Glomerular visceral epithelial cell (primary cell): Measurements from ENCODE around the gene TIMELESS.
"Not testable (repeated sequence)": the region's sequence is repeated elsewhere in the genome, so short reads cannot be mapped to it uniquely, and the experiment has no call there.

ENCODE experiments used
- DNase-seq: peaks from one replicate; pipeline ENCODE4 v3.0.0-alpha.2; 2016; ENCODE audit errors: extremely low spot score

Gene TIMELESS

GRCh38 chr12:56462565-56462964 is 13.3 kb upstream of the TIMELESS start:
- no peak for DNase-seq

DNA sequence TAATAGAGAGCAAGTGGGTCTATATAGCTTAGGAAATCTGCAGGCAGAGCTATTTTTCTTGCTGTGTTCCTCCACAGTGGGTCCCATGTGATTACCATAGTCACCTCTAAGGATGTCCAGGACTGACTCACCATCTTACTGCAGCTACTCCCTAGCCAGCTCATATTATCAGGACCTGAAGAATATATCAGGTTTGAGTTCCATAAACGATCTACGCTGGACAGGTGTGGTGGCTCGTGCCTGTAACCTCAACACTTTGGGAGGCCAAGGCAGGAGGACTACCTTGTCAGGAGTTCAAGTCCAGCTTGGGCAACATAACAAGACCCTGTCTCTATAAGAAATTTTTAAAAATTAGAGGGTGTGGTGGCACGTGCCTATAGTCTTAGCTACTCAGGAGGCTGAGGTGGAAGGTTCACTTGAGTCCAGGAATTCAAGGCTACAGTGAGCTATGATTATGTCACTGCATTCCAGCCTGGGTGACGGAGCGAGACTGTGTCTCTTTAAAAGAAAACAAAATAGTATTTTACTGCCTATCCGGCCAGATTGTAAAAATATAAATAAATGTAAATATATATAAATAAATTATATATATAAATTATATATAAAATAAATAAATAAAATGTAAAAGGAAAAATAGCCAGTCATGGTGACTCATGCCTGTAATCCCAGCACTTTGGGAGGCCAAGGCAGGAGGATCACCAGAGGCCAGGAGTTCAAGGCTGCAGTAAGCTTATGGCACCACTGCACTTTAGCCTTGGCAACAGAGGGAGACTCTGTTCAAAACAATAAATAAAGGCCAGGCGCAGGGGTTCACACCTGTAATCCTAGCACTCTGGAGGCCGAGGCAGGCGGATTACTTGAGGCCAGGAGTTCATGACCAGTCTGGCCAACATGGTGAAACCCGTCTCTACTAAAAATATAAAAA is 12.3 kb upstream of the TIMELESS start:
- peak; percentile 63 for DNase-seq

- no peak for DNase-seq
Measured at GRCh38 chr12:56457817-56458216, 8.6 kb upstream of the TIMELESS start.

DNA sequence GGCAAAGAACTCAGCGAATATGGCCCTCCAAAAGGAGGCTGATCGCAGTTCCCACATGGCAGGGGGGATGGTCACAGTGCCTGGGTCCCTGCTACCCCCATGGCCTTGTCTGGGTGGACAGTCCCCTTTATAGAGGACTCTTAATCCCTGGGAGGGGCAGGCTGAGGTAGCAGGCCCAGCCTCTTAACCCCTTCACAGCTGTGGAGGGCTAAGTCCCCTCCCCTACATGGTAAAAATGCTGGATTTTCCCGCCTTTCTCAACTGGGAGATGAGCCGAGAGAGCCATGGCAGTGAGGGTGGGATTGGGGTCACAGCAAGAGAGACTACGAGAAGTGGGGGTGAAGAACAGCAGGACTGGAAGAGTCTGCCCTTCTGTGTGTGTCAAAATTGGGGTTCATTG is 5.3 kb upstream of the TIMELESS start, which contains the start of gene MIP:
TSS of gene MIP (minus strand) at position 101 of the 400 bp plus-strand sequence. CDS start at position 57, 44 bp downstream.
- no peak for DNase-seq

DNA sequence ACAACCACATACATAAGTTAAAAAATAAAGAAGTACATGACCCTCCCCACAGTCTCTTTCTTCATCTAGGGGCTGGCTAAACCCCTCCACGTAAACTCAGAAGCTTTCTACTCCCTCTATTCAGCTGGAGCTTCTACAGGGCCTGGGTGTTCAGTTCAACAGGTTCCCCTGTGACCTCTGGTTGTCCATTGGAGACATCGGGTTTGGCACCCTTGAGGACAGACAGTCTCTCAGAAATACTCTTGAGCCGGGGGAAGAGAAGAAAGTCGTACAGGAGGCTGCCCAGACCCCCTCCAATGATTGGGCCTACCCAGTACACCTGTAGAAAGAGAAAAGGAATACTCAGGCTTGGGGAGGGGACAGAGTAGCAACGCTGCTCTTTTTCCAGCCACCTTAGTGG is 1.9 kb upstream of the TIMELESS start:
- no peak for DNase-seq

- DNase-seq = no peak
Measured at GRCh38 chr12:56450241-56450640, 1.0 kb upstream of the TIMELESS start.

DNA sequence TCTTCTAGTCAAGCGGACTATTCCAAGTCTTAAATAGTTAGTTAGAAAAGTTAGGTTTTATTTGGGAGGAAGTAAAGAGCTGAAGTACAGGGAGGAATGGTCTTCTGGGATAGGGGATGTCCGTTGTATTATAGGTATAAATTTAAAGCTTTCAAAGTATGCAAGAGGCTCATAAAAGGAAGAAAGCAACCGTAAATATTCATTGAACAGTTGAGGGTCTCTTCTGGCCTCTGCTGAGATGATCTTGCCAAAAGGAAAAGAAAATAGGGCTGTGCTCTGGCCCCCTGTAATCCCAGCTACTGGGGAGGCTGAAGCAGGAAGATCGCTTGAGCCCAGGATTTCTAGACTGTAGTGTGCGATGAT is 377 bp upstream of the TIMELESS start:
- DNase-seq = no peak

DNA sequence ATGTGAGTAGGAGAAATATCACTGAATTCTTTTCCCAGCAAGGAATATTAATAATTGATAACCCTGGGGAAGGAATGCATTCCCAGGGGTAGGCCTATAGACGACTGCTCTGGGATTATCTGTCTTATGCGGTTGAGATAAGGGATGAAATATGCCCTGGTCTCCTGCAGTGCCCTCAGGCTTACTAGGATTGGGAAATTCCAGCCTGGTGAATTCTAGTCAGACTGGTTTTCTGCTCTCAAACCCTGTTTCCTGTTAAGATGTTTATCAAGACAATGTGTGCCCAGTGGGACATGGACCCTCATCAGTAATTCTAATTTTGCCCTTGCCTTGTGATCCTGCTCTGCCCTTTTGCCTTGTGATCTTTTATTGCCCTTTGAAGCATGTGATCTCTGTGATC is 6.0 kb downstream of the TIMELESS start:
- not testable (repeated sequence) for DNase-seq

GRCh38 chr12:56437430-56438176 is 11.6 kb downstream of the TIMELESS start:
- DNase-seq = no peak

GRCh38 chr12:56434828-56435227 is 14.4 kb downstream of the TIMELESS start:
- no peak for DNase-seq

GRCh38 chr12:56431850-56432249 is 17.4 kb downstream of the TIMELESS start:
- no peak for DNase-seq

DNA sequence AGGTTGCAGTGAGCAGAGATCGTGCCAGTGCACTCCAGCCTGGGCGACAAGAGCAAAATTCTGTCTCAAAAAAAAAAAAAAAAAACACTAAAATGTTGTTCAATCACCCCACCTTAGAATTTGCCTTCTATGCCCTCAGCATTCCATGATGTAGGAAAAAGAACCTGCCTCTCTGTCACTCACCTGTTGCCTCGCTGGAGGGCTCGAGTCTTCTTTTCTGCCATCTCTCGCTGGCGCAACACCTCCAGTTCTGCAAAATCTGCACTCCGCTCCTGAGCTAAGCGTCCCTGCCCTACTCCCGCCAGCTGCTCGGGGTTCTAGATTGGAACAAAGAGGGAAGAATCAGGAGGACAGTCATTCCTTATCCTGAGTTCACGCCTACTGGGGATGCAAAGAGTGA is 17.9 kb downstream of the TIMELESS start:
- no peak for DNase-seq

GRCh38 chr12:56425940-56426438 is 23.2 kb downstream of the TIMELESS start:
- no peak for DNase-seq

DNA sequence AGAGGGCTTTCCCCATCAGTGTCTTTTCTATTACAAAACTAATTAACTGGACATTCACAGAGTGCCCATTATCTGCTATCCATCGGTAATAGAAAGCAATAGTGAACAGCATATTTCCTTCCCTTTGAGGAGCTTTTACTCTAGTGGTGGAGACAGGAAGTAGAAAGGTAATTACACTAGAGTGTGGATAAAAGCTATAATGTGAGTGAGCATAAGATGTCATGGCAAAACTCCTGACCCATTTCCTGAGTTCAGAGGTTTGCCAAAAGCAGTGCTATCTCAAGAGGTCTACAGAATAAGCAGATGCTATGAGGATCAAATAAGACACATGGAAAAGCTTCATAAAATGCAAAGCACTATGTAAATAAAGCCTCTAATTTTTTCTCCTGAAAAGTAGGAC is 24.0 kb downstream of the TIMELESS start:
- no peak for DNase-seq

- DNase-seq = no peak
Measured at GRCh38 chr12:56420411-56420810, 28.8 kb downstream of the TIMELESS start.

DNA sequence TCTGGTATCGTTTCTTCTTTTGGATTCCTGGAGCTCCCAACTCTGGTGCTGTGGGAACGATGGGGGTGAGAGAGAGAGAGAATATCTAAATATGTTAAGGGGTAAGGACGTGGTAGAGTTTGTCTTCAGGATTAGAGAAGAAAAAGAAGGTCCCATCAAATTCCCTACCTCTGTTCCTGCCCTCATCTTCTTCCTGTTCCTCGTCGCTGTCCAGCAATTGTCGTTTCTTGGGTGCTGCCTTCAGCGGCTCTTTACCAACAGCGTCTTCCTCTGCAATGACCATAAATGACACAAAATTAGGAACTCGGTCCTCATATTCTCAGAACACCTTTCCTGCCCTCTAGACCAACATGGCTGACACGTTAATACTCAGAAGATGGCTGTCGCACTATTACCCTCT is 31.5 kb downstream of the TIMELESS start:
- DNase-seq = no peak

GRCh38 chr12:56414401-56414800 is 34.8 kb downstream of the TIMELESS start:
- no peak for DNase-seq

- DNase-seq = no peak
Measured at GRCh38 chr12:56413392-56413791, 35.8 kb downstream of the TIMELESS start.

- no peak for DNase-seq
Measured at GRCh38 chr12:56411781-56412639, 37.2 kb downstream of the TIMELESS start.

DNA sequence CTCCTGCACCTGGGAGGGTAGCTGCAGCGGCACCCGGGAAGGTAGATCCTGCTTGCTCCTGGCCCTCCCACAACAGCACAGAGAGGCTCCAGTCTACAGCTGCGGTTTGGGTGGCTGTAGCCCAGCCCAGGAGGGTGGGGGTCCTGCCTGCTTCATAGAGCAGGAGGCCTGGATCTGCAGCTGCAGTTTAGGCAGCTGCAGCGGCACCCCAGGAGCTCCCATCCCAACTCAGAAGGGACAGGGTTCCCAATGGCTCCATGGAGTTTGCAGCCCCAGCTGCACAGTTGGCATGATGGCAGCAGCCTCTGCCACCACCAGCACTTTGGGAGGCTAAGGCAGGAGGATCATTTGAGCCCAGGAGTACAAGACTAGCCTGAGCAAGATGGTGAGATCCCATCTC is 38.5 kb downstream of the TIMELESS start:
- no peak for DNase-seq

DNA sequence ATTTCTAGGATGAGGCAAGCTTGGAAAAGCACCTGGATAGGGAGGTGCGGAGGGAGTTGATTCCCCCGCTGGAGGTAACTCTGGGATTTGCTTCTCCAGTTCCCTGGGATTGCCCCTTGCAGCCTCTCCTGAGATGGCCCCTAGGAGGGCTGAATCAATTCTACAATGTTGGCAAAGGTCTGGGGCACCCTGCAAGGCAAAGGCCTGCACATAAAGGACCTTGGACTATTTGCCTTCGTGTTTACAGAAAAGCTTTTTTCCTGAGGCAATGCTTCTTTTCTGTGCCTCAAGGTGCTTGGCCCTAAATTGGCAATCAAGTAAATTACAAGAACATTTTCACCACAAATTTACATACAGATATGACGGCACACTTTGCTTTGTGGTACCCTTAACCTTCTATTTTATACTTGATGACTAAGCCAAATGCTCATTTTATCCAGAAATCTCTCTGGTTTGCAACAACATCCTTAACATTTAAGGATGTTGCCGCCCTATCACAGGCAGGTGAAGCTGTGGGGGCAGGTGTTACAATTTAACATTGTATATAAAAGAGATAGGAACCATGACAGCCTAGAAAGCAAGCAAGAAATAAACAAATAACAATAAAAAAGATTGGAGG is 40.3 kb downstream of the TIMELESS start:
- no peak for DNase-seq
